Measurements from ENCODE around the gene ROCK2.
"Not testable (repeated sequence)": the region's sequence is repeated elsewhere in the genome, so short reads cannot be mapped to it uniquely, and the experiment has no call there.

ROCK2 gene

DNA sequence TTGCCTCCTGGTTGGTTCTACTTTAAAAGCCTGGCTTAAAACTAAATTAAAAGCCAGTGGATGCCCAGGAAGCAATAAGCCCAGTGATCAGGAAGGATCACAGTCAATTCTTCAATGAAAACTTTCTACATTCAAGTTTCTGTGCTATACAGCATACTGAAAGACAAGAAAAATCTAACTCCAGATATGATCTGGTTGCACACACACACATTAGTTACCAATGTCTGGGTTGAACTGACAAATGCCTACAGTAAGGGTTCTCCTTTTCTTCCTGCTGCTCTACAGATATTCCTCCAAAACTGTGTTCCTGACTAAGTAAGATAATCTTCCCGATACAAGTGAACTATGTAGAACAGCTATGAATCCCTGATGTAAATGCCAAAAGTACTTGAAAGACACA, 81.3 kb downstream of the ROCK2 start:
- no peak for DNase-seq

DNA sequence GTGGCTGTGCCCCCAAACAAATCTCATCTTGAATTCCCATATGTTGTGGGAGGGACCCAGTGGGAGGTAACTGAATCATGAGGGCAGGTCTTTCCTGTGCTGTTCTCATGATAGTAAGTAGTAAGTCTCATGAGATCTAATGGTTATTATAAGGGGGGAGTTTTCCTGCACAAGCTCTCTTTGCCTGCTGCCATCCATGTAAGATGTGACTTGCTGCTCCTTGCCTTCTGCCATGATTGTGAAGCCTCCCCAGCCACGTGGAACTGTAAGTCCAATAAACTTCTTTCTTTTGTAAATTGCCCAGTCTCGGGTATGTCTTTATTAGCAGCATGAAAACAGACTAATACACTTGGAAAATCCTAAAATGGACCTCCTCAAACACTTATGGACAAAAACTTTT, 82.0 kb downstream of the ROCK2 start:
- DNase-seq = not testable (repeated sequence)

DNA sequence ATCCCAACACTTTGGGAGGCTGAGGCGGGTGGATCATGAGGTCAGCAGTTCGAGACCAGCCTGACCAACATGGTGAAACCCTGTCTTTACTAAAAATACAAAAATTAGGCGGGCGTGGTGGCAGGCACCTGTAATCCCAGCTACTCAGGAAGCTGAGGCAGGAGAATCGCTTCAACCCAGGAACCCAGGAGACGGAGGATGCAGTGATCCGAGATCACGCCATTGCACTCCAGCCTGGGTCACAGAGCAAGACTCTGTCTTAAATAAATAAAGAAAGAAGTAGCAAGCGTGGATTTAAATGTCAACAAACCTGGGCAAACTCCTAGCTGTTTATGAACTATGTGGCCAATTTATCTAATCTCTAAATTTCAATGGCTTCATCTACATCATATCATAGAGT, 82.9 kb downstream of the ROCK2 start:
- DNase-seq = not testable (repeated sequence)

DNA sequence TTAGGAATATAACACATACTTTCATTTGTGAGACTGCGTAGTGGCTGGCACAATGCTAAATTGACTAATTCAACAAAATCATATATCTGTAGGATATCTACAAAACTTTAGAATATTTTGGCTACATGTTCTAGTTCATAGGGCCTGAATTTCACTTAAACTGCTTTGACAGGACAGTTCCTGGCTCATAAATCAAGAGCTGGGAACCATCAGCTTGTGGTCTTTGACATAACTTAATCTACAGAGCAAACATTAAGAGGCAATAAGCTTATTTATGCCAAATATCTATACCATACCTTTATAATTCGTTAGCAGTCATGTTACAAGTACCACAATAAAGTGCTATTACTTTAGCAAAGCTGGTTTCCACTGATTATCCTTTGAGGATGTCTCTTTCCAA, 83.5 kb downstream of the ROCK2 start:
- DNase-seq = no peak

DNA sequence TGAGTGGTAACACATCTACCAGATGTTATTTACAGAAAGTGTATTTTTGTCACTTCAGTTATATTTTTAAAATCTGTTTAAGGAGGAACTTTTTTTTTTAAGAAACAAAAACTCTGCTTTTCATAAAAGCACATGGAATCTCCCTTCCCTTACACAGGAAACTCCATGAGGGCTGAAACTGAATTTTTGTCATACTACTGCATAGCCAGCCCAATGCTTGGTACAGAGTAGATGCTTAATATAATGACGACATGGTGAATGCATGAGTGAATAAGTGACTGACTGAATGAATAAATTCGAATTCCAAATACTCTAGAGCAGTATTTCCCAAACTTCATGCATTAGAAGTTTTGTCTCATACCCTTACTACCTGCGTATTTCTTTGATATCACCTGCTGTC, 86.5 kb downstream of the ROCK2 start:
- no peak for DNase-seq

DNA sequence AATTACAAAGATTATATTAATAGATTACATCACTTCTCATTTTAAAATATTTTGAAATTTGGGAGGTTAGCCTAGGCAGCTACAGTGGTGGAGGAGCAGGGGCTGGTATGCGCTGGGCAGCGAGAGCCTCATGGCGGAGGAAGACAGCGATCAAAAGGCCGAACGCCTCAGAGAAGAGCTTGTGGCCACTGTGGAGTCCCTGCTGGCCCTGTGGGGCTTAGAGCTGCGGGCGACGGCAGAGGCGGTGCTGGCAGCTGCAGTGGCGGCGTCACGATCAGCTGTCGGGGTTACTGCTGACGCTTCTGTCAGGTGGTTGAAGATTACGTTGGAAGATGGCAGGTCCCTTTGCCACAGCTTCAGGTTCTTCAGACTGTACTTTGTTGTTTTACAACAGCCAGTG, 87.4 kb downstream of the ROCK2 start:
- DNase-seq = no peak

DNA sequence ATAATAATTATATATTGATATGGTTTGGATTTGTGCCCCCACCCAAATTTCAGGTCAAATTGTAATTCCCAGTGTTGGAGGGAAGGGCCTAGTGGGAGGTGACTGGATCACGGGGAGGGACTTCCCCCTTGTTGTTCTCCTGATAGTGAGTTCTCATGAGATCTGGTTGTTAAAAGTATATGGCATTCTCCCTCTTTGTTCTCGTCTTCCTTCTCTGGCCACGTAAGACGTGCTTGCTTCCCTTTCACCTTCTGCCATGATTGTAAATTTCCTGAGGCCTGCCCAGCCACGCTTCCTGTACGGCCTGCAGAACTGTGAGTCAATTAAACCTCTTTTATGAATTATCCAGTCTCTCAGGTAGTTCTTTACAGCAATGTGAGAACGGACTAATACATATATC, 88.3 kb downstream of the ROCK2 start:
- DNase-seq = no peak

DNA sequence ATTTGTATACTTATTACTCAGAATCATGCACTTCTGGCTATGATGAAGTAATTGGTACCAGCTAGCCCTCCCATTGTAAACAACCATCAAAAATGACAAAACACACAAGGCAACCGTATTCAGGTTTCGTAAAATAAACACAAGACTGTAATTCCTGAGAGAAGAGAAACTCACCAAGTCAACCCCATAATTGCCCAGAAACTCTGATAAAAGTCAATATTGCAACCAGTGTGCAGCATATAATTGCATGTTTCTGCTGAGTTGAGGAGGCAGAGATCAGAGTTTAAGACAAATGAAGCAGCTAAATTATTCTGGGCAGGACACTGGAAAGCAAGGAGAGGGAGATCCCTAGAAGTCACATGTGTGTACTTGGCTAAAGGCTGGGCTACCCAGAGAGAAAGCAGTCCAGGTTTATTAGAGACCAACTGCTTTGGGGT, 90.3 kb downstream of the ROCK2 start:
- DNase-seq = peak; percentile 40

DNA sequence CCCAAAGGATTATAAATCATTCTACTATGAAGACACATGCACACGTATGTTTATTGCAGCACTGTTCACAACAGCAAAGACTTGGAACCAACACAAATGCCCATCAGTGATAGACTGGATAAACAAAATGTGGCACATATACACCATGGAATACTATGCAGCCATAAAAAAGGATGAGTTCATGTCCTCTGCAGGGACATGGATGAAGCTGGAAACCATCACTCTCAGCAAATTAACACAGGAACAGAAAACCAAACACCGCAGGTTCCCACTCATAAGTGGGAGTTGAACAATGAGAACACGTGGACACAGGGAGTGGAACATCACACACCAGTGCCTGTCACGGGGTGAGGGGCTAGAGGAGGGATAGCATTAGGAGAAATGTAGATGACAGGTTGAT, 92.0 kb downstream of the ROCK2 start:
- DNase-seq = not testable (repeated sequence)

DNA sequence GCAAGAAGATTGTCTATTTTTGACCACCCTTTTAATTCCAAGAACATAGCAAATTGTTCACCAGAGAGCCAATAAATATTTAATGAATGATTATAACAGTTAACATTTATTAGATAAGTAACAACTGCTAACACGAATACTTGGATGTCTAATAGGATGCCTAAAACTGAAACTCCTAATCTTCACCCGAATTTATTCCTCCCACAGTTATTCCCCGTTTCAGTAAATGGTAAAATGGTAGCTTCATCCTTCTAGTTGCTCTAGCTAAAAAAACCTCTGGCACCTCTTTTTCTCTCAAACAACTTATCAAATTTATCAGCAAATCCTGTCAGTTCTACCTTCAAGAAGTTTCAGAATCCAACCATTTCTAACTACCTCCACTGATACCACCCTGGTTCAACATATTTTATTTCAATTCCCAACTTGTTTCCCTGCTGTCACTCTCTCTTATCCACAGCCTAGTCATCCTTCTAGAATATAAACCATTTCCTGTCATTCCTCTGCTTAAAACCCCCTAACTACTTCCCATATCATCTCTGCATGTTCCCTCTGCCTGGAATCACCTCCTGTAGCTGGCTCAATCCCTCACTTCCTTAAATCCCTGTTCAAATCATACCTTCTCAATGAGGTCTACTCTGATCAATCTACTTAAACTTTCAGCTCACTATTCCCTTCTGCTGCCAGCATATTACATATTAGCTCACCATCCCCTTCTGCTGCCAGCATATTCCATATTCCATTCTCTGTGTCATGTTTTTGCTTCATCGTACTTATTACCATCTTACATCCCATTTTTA, 93.8 kb downstream of the ROCK2 start:
- no peak for DNase-seq

DNA sequence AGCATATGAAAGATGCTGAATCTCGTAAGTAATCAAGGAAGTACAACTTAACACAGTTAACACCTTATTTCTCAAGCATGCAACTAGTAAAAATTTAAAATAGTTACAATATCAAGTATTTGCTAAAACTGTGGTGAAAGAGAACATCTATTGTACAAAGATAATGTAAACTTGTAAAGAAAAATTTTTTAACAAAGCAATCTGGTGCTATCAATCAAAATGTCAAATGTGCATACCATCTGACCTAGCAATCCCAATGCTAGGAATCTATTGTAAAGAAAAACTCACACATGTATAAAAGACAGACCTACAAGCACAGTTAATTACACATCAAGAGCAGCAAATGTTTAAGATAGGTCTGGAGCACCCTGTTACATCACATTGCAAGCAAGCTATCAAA, 99.1 kb downstream of the ROCK2 start:
- no peak for DNase-seq

DNA sequence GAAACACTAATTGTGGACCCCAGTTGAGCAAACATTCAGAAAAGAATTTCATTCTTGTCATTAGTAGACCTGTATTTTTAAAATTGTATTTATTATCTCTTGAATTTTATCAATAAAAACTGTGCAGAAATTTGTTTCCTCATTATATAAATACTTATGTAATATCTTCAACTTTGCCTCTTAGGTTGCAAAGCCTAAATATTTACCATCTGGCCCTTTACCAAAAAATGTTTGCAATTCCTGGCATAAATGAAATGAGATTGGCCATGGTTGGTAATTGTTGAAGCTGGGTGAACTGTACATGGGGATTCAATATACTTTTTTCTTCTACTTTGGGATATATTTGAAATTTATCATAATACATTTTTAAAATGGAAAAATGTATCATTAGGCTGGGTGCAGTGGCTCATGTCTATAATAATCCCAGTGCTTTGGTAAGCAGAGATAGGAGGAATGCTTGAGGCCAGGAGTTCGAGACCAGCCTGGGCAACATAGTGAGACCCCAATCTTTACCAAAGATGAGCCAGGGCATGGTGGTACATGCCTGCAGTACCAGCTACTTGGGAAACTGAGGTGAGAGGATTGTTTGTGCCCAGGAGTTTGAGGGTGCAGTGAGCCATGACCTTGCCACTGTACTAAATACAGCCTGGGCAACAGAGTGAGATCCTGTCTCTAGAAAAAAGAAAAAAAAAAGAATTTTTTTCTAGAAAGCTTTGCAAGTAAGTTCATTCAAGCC, 100.2 kb downstream of the ROCK2 start:
- no peak for DNase-seq

DNA sequence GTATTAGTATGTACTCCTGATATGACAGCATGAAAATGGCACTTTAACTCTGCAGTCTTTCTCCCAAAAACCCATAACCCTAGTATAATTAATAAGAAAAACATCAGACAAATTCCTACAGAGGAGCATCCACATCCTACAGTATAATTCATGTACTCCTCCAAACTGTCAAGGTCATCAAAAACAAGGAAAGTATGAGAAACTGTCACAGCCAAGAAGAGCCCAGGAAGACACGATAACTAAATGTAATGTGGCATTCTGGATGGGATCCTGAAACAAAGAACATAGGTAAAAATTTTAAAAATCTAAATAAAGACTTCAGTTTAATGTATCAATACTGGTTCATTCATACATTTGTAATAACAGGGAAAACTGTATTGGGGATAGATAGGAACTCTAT, 100.9 kb downstream of the ROCK2 start:
- no peak for DNase-seq

DNA sequence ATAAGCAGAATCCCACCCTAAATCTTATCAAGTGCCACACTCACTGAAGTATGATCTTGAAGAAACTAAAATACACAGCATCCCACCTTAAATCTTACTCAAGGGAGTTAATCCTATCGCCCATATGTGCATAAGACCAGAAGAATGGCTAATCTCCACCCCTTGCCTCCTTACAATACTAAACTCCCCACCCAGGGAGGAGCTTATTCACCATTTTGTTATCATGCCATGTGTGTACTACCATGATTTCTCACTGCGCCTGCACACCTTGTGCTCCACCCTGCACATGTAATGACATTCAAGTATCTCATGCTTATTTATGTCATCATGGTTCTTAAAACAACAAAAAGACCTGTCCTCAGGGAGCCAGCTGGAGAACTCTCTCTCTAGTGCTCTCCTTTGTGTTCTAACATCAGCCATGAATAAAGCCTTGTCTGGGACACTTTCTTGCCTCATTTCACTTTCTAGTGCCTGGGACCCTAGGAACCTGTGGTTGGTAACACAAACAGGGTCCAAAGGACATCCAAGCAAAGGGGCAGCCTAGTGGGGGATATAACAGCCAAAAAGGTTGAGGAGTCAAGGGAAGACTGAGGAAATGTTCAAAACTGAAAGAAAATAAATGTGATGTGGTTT, 101.8 kb downstream of the ROCK2 start:
- no peak for DNase-seq

DNA sequence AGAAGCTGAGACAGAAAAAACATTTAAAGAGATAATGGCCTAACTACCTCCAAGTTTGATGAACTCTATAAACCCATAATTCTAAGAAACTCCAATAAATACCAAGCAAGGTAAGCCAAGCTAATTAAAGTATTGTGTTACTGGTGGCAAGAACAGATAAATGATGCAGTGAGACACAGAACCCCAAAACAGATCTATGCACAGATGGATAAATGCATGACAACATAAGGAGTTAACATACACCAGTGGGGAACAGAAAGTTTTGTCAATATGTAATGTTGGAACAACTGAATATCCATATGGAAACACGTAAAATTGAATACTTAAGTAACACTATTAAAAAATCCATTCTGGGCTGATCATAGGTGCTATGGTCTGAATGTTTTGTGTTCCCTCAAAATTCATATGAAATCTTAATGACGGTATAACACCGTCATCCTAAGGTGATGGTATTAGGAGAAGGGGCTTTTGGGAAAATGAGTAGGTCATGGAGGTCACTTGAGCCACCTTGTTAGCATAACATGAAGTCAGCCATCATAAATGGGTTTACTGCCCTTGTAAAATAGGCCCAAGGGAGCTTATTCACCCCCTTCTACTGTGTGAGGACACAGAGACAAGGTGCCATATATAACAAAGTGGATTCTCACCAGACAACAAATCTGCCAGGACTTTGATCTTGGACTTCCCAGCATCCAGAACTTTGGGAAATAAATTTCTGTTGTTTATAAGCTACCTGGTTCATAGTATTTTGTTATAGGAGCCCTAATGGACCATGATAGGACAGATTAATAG, 102.8 kb downstream of the ROCK2 start:
- no peak for DNase-seq

DNA sequence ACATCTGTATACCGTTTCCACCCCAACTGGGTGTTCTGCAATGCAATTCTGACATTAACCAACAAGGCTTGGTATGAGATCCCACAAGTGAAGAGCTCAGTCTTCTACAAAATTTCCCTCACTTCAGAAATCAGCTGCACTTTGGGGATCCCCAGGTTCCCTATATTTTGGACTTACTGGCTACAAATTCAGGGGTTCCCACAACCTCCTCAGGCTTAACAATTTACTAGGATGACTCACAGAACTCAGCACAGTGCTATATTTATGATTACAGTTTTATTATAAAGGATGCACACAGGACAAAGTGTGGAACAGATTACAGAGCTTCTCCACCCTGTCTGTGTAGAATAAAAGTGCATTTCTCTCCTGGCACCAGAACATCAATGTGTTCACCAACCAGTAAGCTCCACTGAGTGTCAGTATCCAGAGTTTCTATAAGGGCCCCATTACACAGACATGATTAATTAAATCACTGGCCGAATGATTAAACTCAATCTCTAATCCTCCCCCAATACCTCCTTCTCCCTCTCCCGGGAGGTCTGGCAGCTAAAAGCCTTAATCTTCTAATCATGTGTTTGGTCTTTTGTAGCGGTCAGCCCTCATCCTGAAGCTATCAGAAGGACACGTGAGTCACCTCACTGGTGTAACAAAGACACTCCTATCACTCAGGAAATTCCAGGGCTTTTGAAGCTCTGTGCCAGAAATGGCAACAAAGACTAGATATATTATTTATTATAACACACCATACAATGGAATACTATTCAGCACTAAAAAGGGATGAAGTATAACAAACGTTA, 104.6 kb downstream of the ROCK2 start:
- peak; percentile 18 for DNase-seq

DNA sequence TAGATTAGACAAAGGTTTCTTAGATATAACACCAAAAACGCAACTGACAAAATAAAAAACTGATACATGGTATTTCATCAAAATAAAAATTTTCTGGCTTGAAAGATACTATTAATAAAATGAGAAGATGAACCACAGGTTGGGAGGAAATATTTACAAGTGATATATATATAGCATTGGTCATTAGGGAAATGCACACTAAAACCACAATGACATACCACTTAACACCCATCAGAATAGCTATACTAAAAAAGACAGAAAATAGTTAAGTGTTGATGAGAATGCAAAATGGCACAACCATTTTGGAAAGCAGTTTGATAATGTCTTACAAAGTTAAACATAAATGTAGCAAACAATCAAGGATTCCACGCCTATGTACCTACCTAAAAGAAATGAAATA, 105.3 kb downstream of the ROCK2 start:
- DNase-seq = no peak

DNA sequence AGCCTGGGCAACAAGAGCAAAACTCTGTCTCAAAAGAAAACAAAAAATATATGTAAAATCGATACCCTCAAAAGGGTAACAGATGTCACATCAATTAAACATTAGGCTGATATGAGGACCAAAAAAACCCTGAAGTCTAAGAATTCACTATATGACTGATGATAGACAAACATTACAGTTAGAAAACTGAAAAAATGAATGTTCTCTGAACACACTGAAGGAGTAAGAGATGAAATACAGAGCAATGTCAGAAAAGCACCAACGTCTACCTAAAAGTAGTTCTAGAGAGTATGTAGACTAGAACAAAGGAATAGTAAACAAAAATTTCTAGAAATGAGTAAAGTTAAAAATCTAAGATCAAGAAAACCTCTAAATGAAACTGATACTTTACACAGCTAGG, 107.3 kb downstream of the ROCK2 start:
- no peak for DNase-seq

DNA sequence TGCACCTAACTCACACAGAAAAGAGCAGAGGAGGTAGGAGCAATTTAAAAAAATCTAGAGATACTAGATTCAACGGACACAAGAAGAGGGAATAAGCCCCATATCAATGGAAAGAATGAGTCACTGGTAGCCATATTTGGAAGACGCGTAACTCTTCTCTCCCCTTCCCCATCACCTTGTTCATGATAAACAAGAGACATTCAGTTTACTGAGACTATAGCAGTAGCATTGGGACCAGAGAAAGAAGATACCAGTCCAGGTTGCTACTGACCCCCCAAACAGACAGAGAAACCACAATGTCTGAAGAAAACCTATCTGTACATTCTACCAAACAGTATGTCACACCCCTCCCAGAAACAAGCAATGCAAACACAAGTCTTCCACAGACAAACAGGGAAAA, 108.1 kb downstream of the ROCK2 start:
- no peak for DNase-seq

DNA sequence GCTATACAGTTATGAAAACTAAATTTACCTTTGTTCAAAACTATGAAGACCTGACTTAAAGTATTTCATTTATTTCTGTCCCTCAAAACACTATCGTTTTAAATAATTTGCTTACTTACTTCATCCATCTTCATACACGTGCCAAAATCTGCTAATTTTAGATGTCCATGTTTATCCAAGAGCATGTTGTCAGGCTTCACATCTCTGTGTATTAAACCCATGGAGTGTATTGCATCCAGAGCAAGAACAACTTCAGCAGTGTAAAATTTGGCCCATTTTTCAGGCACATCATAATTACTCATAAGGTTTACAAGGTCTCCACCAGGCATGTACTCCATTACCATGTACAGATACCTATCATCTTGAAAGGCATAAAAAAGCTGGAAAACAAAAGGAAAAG, 108.9 kb downstream of the ROCK2 start:
- DNase-seq = no peak

DNA sequence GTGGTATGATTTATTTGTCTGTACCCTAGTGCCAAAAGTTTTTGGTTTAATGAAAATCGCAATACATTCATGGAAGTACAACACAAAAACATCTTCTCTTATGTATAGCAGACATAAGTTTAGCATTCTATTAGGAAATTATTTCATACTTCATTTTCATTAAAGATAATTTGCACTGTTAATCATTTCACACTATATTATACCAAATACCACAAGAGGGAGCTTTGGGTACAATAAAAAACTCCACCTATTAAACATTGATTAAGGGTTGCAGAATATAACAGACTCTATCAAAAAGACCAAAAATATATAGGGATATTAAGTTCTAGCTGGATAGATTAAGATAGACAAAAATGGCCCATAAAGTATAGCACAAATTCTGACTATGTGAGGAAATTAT, 110.1 kb downstream of the ROCK2 start:
- no peak for DNase-seq

DNA sequence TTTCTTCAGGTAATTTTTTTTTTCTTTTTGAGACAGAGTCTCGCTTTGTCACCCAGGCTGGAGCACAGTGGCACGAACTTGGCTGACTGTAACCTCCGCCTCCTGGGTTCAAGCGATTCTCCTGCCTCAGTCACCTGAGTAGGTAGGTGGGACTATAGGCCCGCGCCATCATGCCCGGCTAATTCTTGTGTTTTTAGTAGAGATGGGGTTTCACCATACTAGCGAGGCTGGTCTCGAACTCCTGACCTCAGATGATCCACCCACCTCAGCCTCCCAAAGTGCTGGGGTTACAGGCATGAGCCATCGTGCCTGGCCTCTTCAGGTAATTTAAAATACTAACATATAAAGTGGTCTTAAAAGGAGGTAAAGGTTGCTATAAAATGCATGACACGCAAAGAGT, 113.2 kb downstream of the ROCK2 start:
- not testable (repeated sequence) for DNase-seq
